ENCODE results near the gene RRAS. TPM values are rescaled to one million over a fixed set of nuclear protein-coding genes. Genes with fewer than 3 reads are reported as not detected.

The RRAS gene
- total RNA-seq, 1 experiment from 2014 or later = 55.9 TPM

GRCh38 chr19:49590971-49591730 is 48.8 kb downstream of the RRAS start, which contains the start of gene PRR12:
Gene PRR12, plus strand, starts transcription at chr19:49591182. Its CDS starts 473 bp downstream, at chr19:49591655.
- peak within 1 kb of the TSS; percentile 89 to 93 for H3K4me3 ChIP-seq (replicated peaks in 1 of 2; ENCODE audit: low read depth in 1 of 2, low read length in 2 of 2)
- ChIA-PET CTCF (interaction anchor here (1.1 to 2.2 kb wide), 3 partner anchors 21 to 85 kb away, joined by 3 to 7 read pairs (median 3); no protein-coding TSS in a partner anchor), POLR2A (interaction anchor here (0.9 to 5.4 kb wide), 3 partner anchors 11 to 49 kb away, joined by 3 to 50 read pairs (median 15); partner anchors contain the start of genes NOSIP, PRRG2, RRAS and SCAF1), RAD21 (ENCODE audit: low non-redundant PET in 1 of 2, low total read pairs in 2 of 2, uncharacterized antibody in 2 of 2, unreplicated experiment in 2 of 2) (interaction anchor here (0.6 to 1.2 kb wide), 3 partner anchors 10 to 85 kb away, joined by 3 to 6 read pairs (median 4); partner anchors contain the start of gene PRRG2 (in 1 of the 2))
- no peaks in the 10 kb centered on the region for H3K27me3 ChIP-seq (ENCODE audit: insufficient read depth, low read length)
- H3K4me1 ChIP-seq (ENCODE audit: control insufficient read depth in 1 of 2, insufficient read depth in 2 of 2, low read length in 2 of 2) = peaks cover 10 to 33% of the 10 kb centered on the region in 2 experiments; a peak in 3 of 4 replicates
- peak within 1 kb of the TSS; percentile 99 for H3K9ac ChIP-seq (ENCODE audit: low read length)
- H4K20me1 ChIP-seq (ENCODE audit: insufficient read depth) = peaks cover 8% of the 10 kb centered on the region; the same call in 1 of the 2 replicates
- H3K9me2 ChIP-seq (ENCODE audit: insufficient read depth) = no peaks in the 10 kb centered on the region
- H3K4me2 ChIP-seq (ENCODE audit: low read length) = peak within 1 kb of the TSS; percentile 93
- no peaks in the 10 kb centered on the region for H3K9me3 ChIP-seq (ENCODE audit: control insufficient read depth in 1 of 2, insufficient read depth in 1 of 2, low read depth in 1 of 2, low read length in 2 of 2)
- intact Hi-C loops (cut with micrococcal nuclease) = loop anchor here (1.0 to 5.0 kb wide), 3 partner anchors 49 to 174 kb away; partner anchors contain the start of genes PRMT1 and RRAS
- DNase-seq (ENCODE audit: low read depth, low spot score) (no peak), ATAC-seq (peak; percentile 6; the same call in 1 of the 2 replicates)
- H3K36me3 ChIP-seq (ENCODE audit: control insufficient read depth in 1 of 2, insufficient read depth in 2 of 2, low read length in 2 of 2) = peaks cover 6 to 14% of the 10 kb centered on the region in 2 experiments; a peak in 3 of 4 replicates
- BruUV-seq (replicated peaks) = no TSS peak
- H3K79me2 ChIP-seq (ENCODE audit: insufficient read depth, low read length) = peaks cover 33% of the 10 kb centered on the region
- H2AFZ ChIP-seq (ENCODE audit: low read depth, low read length, poor library complexity, severe bottlenecking) = no peak within 1 kb of the TSS
- peak; percentile 63; the same call in 1 of the 2 replicates for TF ChIP-seq POLR2AphosphoS5 (IDR thresholded peaks at IDR 0.05; ENCODE audit: low read depth, low read length)
- TF ChIP-seq ELF1 (IDR thresholded peaks at IDR 0.05; ENCODE audit: borderline replicate concordance, low read depth) = no peak
- no peak for TF ChIP-seq TCF7L2 (IDR thresholded peaks at IDR 0.05; ENCODE audit: borderline replicate concordance, extremely low read depth, insufficient read depth, insufficient read length)
- TF ChIP-seq EGR1 (IDR thresholded peaks at IDR 0.05; ENCODE audit: low read depth) = no peak
- peak; percentile 85 for TF ChIP-seq YY1 (IDR thresholded peaks at IDR 0.05; ENCODE audit: extremely low read depth, insufficient replicate concordance, low read depth, low read length)
- no peak for TF ChIP-seq EZH2 (IDR thresholded peaks at IDR 0.05)
- no peak for TF ChIP-seq RAD21 (IDR thresholded peaks at IDR 0.05; ENCODE audit: low read depth)
- no peak for TF ChIP-seq ZNF274 (IDR thresholded peaks at IDR 0.05; ENCODE audit: low read depth, low read length)
- no peak for TF ChIP-seq ZBTB33 (IDR thresholded peaks at IDR 0.05; ENCODE audit: extremely low read depth, insufficient replicate concordance, low read length)
- no peak for TF ChIP-seq CTCF (IDR thresholded peaks at IDR 0.05 in 2 of 3, conservative IDR thresholded peaks at IDR 0.05 in 1 of 3; ENCODE audit: borderline replicate concordance in 1 of 3, insufficient read depth in 1 of 3, low read depth in 2 of 3, low read length in 2 of 3)
- H3K27ac ChIP-seq (ENCODE audit: low read depth, low read length) = peak within 1 kb of the TSS; percentile 99

Data from HCT116 (cell line).